Duodenal mucosa (tissue), 2 donors: ENCODE measurements around the gene PKIG.
"Not testable (repeated sequence)": the region's sequence is repeated elsewhere in the genome, so short reads cannot be mapped to it uniquely, and the experiment has no call there.

Source experiments
- H3K27ac ChIP-seq: one replicate; pipeline ENCODE4 v1.7.0; 2013; ENCODE audit warnings: low read depth, low read length
- H3K27me3 ChIP-seq, 2 donors: one replicate each; pipeline ENCODE4 v1.7.0; 2013; ENCODE audit warnings: low read length in 2 of 2, control low read depth in 1 of 2; ENCODE audit not compliant: insufficient read depth in 2 of 2, control insufficient read depth in 1 of 2
- H3K36me3 ChIP-seq, 2 donors: one replicate each; pipeline ENCODE4 v1.7.0; 2013; ENCODE audit warnings: low read length in 2 of 2, control low read depth in 1 of 2; ENCODE audit not compliant: insufficient read depth in 2 of 2, control insufficient read depth in 1 of 2
- H3K4me1 ChIP-seq, 2 donors: one replicate each; pipeline ENCODE4 v1.7.0; 2013; ENCODE audit warnings: low read length in 2 of 2, control low read depth in 1 of 2; ENCODE audit not compliant: insufficient read depth in 2 of 2, control insufficient read depth in 1 of 2
- H3K4me3 ChIP-seq, 2 donors: one replicate each; pipeline ENCODE4 v1.7.0; 2013; ENCODE audit warnings: low read length in 2 of 2, low read depth in 1 of 2
- H3K9ac ChIP-seq, 2 donors: one replicate each; pipeline ENCODE4 v1.7.0; 2013; ENCODE audit warnings: low read length in 2 of 2, low read depth in 1 of 2
- H3K9me3 ChIP-seq, 2 donors: one replicate each; pipeline ENCODE4 v1.7.0; 2013; ENCODE audit warnings: low read length in 2 of 2, control low read depth in 1 of 2; ENCODE audit not compliant: control insufficient read depth in 1 of 2

PKIG gene

DNA sequence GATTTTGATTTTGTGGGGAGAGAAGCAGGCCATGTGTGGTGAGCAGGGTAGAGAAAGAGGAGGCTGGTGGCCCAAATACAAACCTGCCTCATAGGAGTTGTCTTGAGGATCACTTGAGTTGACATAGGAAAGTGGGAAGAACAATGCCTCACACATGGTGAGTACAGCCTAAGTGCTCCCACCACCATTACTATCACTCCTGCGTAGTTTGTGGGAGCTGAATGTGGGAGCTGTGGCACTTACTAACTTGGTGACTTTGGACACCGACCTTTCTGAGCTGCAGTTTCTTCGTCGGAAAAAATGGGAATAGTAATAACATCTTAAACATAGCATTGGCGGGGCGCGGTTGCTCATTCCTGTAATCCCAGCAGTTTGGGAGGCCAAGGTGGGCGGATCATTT is 35.0 kb upstream of the PKIG start:
- Histone ChIP-seq H3K36me3 (no peaks in the 10 kb centered on the region), H3K4me1 (no peaks in the 10 kb centered on the region), H3K9ac (no peak overlapping the region), H3K27me3 (no peaks in the 10 kb centered on the region), H3K4me3 (no peak overlapping the region), H3K9me3 (no peaks in the 10 kb centered on the region), H3K27ac (no peak overlapping the region)

DNA sequence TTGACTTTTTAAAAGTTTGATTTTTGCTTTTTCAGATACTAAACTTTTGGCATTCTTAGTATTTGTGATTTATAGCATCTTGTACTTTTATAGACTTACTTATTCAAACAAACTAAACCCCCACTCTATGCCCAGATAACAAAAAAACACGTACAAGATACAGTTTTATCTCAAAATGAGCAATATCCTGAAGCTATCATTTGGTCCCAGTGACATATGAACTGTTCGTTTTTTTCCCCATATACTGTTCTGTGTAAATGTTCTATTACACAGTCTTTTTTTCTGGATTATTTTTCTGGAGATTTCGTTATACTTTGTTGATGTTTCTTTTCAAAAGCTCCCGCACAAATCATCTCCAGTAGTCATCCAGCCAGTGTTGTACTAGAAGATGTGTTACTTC is 33.3 kb upstream of the PKIG start:
- Histone ChIP-seq H3K36me3 (no peaks in the 10 kb centered on the region), H3K9me3 (no peaks in the 10 kb centered on the region), H3K4me3 (no peak overlapping the region), H3K27ac (no peak overlapping the region), H3K9ac (no peak overlapping the region), H3K27me3 (no peaks in the 10 kb centered on the region), H3K4me1 (no peaks in the 10 kb centered on the region)

DNA sequence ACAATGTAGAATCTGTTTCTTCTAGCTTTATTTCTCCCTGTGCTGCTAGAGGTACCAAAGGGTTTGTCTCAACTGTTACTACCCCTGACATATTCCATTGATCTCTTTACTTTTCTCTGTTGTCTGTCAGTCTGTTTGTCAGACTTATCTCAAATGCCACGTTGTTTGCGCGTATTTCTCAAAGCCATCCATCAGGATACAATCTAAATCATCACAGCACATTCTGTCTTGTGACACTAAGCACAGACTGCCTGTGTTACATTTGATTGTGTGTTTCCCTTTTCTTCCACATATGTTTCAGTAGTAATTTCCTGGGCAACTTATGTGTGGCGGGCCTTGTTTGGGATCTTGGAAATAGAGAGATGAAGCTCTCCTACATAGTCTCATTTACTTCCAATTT is 30.3 kb upstream of the PKIG start:
- Histone ChIP-seq H3K4me3 (no peak overlapping the region), H3K36me3 (no peaks in the 10 kb centered on the region), H3K4me1 (no peaks in the 10 kb centered on the region), H3K27me3 (no peaks in the 10 kb centered on the region), H3K27ac (no peak overlapping the region), H3K9me3 (no peaks in the 10 kb centered on the region), H3K9ac (no peak overlapping the region)

DNA sequence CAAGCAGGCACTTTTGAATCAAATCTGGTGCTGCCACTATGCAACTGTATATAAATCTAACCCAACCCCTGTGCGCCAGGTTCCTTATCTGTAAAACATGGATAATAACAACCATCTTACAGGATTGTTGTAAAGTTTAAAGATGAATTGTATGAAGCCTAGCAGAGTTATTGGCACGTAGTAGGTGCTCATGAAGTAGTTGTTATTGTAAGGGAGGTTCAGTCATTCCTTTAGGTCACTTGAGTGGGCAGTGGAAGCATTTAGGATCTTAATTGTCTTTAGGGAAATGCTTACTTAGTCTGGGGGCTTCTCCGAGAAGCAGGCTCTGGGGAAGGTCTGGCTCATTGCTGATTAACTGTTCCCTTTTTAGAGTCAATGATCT is 29.8 kb upstream of the PKIG start:
- Histone ChIP-seq H3K36me3 (no peaks in the 10 kb centered on the region), H3K9ac (no peak overlapping the region), H3K27ac (no peak overlapping the region), H3K9me3 (no peaks in the 10 kb centered on the region), H3K27me3 (no peaks in the 10 kb centered on the region), H3K4me3 (no peak overlapping the region), H3K4me1 (no peaks in the 10 kb centered on the region)

DNA sequence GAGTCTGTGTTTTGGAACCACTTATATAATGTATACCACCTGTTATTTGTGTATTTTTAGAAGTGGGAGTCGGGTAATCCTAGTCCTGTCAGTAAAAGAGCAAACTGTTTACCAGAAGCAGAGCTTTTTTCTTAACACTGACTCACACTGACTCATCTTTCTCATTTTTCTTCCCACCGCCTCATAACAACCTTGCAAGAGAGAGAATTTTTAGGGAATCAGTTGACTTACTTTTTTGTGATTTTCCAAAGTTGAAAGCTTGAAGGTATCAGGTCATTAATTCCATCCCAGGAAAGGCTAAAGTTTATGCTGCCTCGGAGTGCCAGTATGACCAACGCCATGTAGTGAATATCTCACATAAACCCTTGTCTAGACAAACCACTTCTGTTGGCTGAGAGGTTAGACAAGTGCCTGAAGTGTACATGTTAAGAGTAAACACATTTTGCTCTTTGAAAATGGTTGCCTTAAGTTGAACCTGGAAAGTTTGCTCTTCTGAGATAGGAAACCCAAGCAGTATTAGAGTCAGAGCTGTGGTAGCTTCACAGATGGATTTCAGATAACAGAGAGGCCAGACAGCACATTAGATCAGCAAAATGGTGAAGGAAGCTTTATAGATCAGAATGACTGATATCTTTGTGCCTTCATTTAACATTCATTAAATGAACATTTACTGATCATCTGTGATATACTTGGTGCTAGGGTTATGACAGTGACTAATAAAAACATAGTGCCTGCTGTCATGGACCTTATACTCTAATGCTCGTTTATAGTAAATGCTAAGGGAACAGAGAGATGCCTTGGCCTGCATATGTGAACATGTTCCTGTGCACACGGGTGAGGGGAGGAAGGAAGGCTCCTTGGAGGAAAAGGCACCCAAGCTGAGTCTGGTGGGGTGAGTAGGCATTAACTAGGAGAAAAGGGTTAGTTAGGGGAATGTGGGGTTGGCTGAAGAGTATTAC is 29.1 kb upstream of the PKIG start:
- no peaks in the 10 kb centered on the region for H3K36me3 ChIP-seq
- no peak overlapping the region for H3K27ac ChIP-seq
- H3K4me1 ChIP-seq = no peaks in the 10 kb centered on the region
- H3K4me3 ChIP-seq = no peak overlapping the region
- no peak overlapping the region for H3K9ac ChIP-seq
- no peaks in the 10 kb centered on the region for H3K27me3 ChIP-seq
- H3K9me3 ChIP-seq = no peaks in the 10 kb centered on the region

DNA sequence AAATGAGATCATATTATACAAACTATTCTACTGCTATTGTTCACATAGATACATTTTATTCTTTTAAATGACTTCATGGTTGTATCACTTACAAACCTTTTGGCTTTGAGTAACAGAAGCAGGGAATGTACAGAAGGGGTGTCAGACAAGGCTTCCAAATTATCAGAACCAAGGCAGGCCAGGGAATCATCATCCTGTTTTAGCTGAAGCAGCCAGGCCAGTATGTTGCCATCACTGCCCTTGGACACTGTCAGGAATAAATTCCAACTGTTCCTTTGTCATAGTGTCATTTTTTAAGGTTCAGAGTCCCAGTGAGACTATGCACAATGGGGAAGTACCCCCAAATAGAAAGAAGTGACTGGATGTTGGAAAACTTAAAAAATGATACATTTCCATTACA is 23.1 kb upstream of the PKIG start:
- Histone ChIP-seq H3K9ac (no peak overlapping the region), H3K36me3 (no peaks in the 10 kb centered on the region), H3K27me3 (no peaks in the 10 kb centered on the region), H3K9me3 (no peaks in the 10 kb centered on the region), H3K4me1 (no peaks in the 10 kb centered on the region), H3K27ac (no peak overlapping the region), H3K4me3 (no peak overlapping the region)

DNA sequence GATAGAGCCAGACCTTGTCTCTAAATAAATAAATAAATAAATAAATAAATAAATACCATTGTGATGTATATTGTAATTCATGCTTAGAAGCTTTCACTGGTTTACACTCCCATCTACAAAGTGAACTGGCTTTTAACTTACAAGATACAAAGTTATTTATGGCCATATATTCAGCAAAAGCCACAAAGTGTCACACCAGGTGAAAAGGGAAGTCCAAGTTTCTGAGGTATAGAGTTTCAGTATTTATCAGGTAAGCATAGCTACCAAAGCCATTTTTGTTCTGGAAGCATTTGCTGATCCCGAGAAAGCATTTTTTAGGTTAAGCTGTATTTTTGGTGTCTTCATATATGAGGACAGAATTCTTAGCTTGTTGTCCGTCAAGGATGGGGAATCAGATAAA is 22.1 kb upstream of the PKIG start:
- no peaks in the 10 kb centered on the region for H3K9me3 ChIP-seq
- no peaks in the 10 kb centered on the region for H3K27me3 ChIP-seq
- H3K27ac ChIP-seq = no peak overlapping the region
- H3K36me3 ChIP-seq = no peaks in the 10 kb centered on the region
- no peaks in the 10 kb centered on the region for H3K4me1 ChIP-seq
- no peak overlapping the region for H3K9ac ChIP-seq
- no peak overlapping the region for H3K4me3 ChIP-seq

DNA sequence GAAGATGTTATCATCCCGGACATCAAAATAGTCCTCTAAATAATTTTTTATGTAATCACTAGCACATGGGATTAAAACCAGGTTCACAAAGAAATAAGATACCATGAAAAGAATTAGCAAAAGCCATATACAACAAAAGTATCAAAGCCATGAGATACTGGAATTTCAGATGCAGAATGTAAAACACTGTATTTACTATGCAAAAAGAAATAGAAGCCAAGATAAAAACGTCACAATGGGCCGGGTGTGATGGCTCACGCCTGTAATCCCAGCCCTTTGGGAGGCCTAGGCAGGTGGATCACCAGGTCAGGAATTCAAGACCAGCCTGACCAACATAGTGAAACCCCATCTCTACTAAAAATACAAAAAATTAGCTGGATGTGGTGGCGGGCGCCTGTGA is 21.6 kb upstream of the PKIG start:
- H3K36me3 ChIP-seq, H3K9me3 ChIP-seq, H3K27me3 ChIP-seq, H3K4me1 ChIP-seq, H3K27ac ChIP-seq, H3K4me3 ChIP-seq, H3K9ac ChIP-seq: not testable (repeated sequence)

DNA sequence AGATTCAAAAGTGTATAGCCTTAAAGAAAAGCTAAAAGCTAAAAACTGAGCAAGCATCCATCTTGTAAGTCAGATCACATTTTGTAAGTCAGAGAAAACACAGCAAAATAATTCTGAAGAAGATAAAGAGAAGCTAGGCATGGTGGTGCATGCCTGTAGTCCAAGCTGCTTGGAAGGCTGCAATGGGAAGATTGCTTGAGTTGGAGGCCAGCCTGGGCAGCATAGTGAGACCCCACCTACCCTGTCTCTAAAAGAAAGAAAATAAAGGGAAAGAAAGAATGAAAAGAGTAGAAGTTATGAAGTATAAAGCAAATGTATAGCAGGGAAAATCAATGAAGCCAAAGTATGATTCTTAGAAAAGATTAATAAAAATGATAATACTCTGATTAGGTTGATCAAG is 20.5 kb upstream of the PKIG start:
- H3K36me3 ChIP-seq = no peaks in the 10 kb centered on the region
- no peak overlapping the region for H3K27ac ChIP-seq
- no peak overlapping the region for H3K9ac ChIP-seq
- no peaks in the 10 kb centered on the region for H3K9me3 ChIP-seq
- H3K27me3 ChIP-seq = no peaks in the 10 kb centered on the region
- H3K4me1 ChIP-seq = no peaks in the 10 kb centered on the region
- H3K4me3 ChIP-seq = no peak overlapping the region

DNA sequence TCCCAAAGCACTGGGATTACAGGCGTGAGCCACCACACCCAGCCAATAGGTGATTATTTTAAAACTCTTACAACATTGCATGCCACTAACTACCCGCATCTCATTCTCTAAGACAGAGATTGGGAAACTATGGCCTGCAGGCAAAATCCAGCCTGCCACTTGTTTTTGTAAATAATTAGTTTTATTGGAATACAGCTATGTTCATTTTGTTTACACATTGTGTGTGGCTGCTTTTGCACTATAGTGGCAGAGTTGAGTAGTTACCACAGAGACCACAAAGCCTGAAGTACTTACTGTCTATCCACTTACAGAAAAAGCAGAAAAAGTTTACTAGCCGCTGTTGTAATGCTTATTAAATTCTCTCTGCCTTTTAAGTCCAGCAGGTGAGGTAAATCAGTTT is 16.4 kb upstream of the PKIG start:
- Histone ChIP-seq H3K27me3 (no peaks in the 10 kb centered on the region), H3K4me3 (no peak overlapping the region), H3K9ac (no peak overlapping the region), H3K36me3 (no peaks in the 10 kb centered on the region), H3K9me3 (no peaks in the 10 kb centered on the region), H3K4me1 (no peaks in the 10 kb centered on the region), H3K27ac (no peak overlapping the region)
